ENCODE results near the gene SNX19.

- TF ChIP-seq CTCF (IDR thresholded peaks at IDR 0.05; ENCODE audit: insufficient read depth, low read length) (no peak), REST (IDR thresholded peaks at IDR 0.05; ENCODE audit: insufficient replicate concordance, low read depth) (no peak), GABPA (IDR thresholded peaks at IDR 0.05; ENCODE audit: low read depth) (no peak), POLR2AphosphoS5 (IDR thresholded peaks at IDR 0.05; ENCODE audit: low read depth) (no peak)
Observed at GRCh38 chr11:130882138-130882551, 34.1 kb downstream of the SNX19 start.
